ENCODE results near the gene FADS1.

The FADS1 gene

GRCh38 chr11:61774411-61774810 lies 42.4 kb downstream of the FADS1 start:
- DNase-seq: no peak

GRCh38 chr11:61773809-61774208 lies 43.0 kb downstream of the FADS1 start:
- no peak for DNase-seq

GRCh38 chr11:61773356-61773755 lies 43.4 kb downstream of the FADS1 start:
- no peak for DNase-seq

- DNase-seq: no peak
Measured at GRCh38 chr11:61771985-61772455, 44.8 kb downstream of the FADS1 start.

GRCh38 chr11:61771195-61771894 lies 45.5 kb downstream of the FADS1 start:
- DNase-seq: no peak

- DNase-seq: no peak
Measured at GRCh38 chr11:61769946-61770683, 46.7 kb downstream of the FADS1 start.

GRCh38 chr11:61769169-61769920 lies 47.5 kb downstream of the FADS1 start:
- no peak for DNase-seq

- no peak for DNase-seq
Measured at GRCh38 chr11:61768376-61769076, 48.3 kb downstream of the FADS1 start.

GRCh38 chr11:61766353-61766841 lies 50.4 kb downstream of the FADS1 start:
- no peak for DNase-seq

- no peak for DNase-seq
Measured at GRCh38 chr11:61765550-61766253, 51.1 kb downstream of the FADS1 start.

GRCh38 chr11:61764606-61765260 lies 52.1 kb downstream of the FADS1 start:
- DNase-seq: no peak

- DNase-seq: no peak
Measured at GRCh38 chr11:61763930-61764605, 52.7 kb downstream of the FADS1 start.

GRCh38 chr11:61762798-61763197 lies 54.0 kb downstream of the FADS1 start:
- DNase-seq: no peak

- DNase-seq: no peak
Measured at GRCh38 chr11:61762223-61762615, 54.6 kb downstream of the FADS1 start.

- no peak for DNase-seq
Measured at GRCh38 chr11:61761440-61762222, 55.2 kb downstream of the FADS1 start.

- DNase-seq: no peak
Measured at GRCh38 chr11:61760946-61761345, 55.9 kb downstream of the FADS1 start.

- no peak for DNase-seq
Measured at GRCh38 chr11:61757213-61757862, 59.5 kb downstream of the FADS1 start.

- DNase-seq: no peak
Measured at GRCh38 chr11:61756452-61757212, 60.2 kb downstream of the FADS1 start.

GRCh38 chr11:61756147-61756451 lies 60.7 kb downstream of the FADS1 start:
- DNase-seq: no peak
